K562 (cell line): ENCODE results near the gene ATXN2L. TPM values are rescaled to one million over a fixed set of nuclear protein-coding genes. Genes with fewer than 3 reads are reported as not detected.
A peak's percentile ranks its signal among the peaks of the same experiment; 100 is the strongest.

ENCODE experiments used
- CHCHD3 ChIP-seq: fragments of 250-450 bp; sonication (Bioruptor Pico); IDR thresholded peaks from 2 replicates; pipeline ENCODE4 v2.1.2; 2022; ENCODE audit warnings: mild to moderate bottlenecking
- CREM ChIP-seq: IDR thresholded peaks from 2 replicates; pipeline ENCODE4 v1.6.1; 2014; ENCODE audit warnings: antibody characterized with exemption, low read depth
- E2F3 ChIP-seq: fragments of 250-450 bp; sonication (Bioruptor Pico); IDR thresholded peaks from 2 replicates; pipeline ENCODE4 v1.4.0; 2020; ENCODE audit warnings: mild to moderate bottlenecking
- ELF1 ChIP-seq: fragments of 200-800 bp; sonication (Bioruptor generic); IDR thresholded peaks from 2 replicates; pipeline ENCODE4 v1.6.1; 2016; ENCODE audit warnings: missing genetic modification characterization, missing compliant biosample characterization
- ESRRA ChIP-seq: fragments of 450-650 bp; IDR thresholded peaks from 2 replicates; pipeline ENCODE4 v1.6.1; 2014; ENCODE audit warnings: low read depth, mild to moderate bottlenecking, moderate library complexity, borderline replicate concordance
- LCOR ChIP-seq: sonication (generic); formaldehyde crosslinking; IDR thresholded peaks from 2 replicates; pipeline ENCODE4 v1.8.0; 2022; ENCODE audit warnings: mild to moderate bottlenecking, missing genetic modification reagents
- MCM3 ChIP-seq: fragments of 450-650 bp; IDR thresholded peaks from 2 replicates; pipeline ENCODE4 v1.6.1; 2016
- NFATC3 ChIP-seq: fragments of 450-650 bp; IDR thresholded peaks from 2 replicates; pipeline ENCODE4 v1.6.1; 2017; ENCODE audit warnings: mild to moderate bottlenecking
- NR3C1 ChIP-seq: sonication (generic); formaldehyde crosslinking; IDR thresholded peaks from 2 replicates; pipeline ENCODE4 v1.8.1; 2022; ENCODE audit warnings: missing genetic modification reagents
- PHB ChIP-seq: fragments of 250-450 bp; sonication (Bioruptor Pico); IDR thresholded peaks from 2 replicates; pipeline ENCODE4 v1.5.0; 2021
- PML ChIP-seq: IDR thresholded peaks from 2 replicates; pipeline ENCODE4 v1.6.1; 2012; ENCODE audit warnings: low read length, inconsistent platforms
- PTTG1 ChIP-seq: fragments of 450-650 bp; IDR thresholded peaks from 2 replicates; pipeline ENCODE4 v1.6.1; 2016; ENCODE audit warnings: low read depth, mild to moderate bottlenecking, missing genetic modification characterization, missing compliant biosample characterization
- RFX7 ChIP-seq: fragments of 250-450 bp; sonication (Bioruptor Pico); IDR thresholded peaks from 2 replicates; pipeline ENCODE4 v1.5.1; 2021; ENCODE audit warnings: mild to moderate bottlenecking
- SLC30A9 ChIP-seq: fragments of 250-450 bp; sonication (Bioruptor Pico); IDR thresholded peaks from 2 replicates; pipeline ENCODE4 v1.8.0; 2022; ENCODE audit warnings: mild to moderate bottlenecking, moderate library complexity
- SRSF1 ChIP-seq: fragments of 200-400 bp; formaldehyde crosslinking; IDR thresholded peaks from 2 replicates; pipeline ENCODE4 v1.6.1; 2017; ENCODE audit warnings: mild to moderate bottlenecking, low read depth, low read length, moderate library complexity
- SRSF3 ChIP-seq: fragments of 200-400 bp; formaldehyde crosslinking; IDR thresholded peaks from 2 replicates; pipeline ENCODE4 v1.6.1; 2016; ENCODE audit warnings: mild to moderate bottlenecking, low read length, moderate library complexity; ENCODE audit not compliant: insufficient read depth
- TAF9B ChIP-seq: fragments of 450-650 bp; IDR thresholded peaks from 2 replicates; pipeline ENCODE4 v1.6.1; 2018; ENCODE audit warnings: mild to moderate bottlenecking; ENCODE audit not compliant: partially characterized antibody
- TGIF2 ChIP-seq: sonication (generic); formaldehyde crosslinking; IDR thresholded peaks from 2 replicates; pipeline ENCODE4 v1.8.1; 2022; ENCODE audit warnings: mild to moderate bottlenecking, missing genetic modification reagents, moderate library complexity
- TSHZ1 ChIP-seq: fragments of 250-450 bp; sonication (Bioruptor Pico); IDR thresholded peaks from 2 replicates; pipeline ENCODE4 v1.4.0; 2020; ENCODE audit warnings: mild to moderate bottlenecking, moderate library complexity
- ZFP1 ChIP-seq: fragments of 450-650 bp; formaldehyde crosslinking; IDR thresholded peaks from 2 replicates; pipeline ENCODE4 v1.4.0; 2020; ENCODE audit warnings: mild to moderate bottlenecking, mixed read lengths
- polyA plus RNA-seq, 8 experiments: library from polyadenylated mRNA; depleted of rRNA in 4 of 8; stranded (reverse) in 5 of 8; unstranded in 3 of 8; fragments of >200 nt; fragmentation: Nextera tagmentation in 2 of 8; fragmentation: Illumina TruSeq in 1 of 8; extraction: Ambion mirVana in 2 of 8; extraction: Trizol in 1 of 8; gene quantifications; 2 replicates each; pipeline versions ENCODE4 v1.2.1 to v1.2.3, GENCODE V29; 2011 to 2014; ENCODE audit warnings: inconsistent platforms in 1 of 8, missing spikeins in 1 of 8
- total RNA-seq, 7 experiments: library from RNA; depleted of rRNA in 6 of 7; stranded (reverse); fragments of >200 nt in 6 of 7; fragmentation: Illumina TruSeq in 2 of 7; extraction: Trizol in 2 of 7; gene quantifications; 2 replicates each; pipeline versions ENCODE4 v1.2.1 to v1.2.3, GENCODE V29; 2011 to 2021; ENCODE audit warnings: low replicate concordance in 1 of 7
- TF ChIP-seq, protein P1 (sequence below): sonication (generic); formaldehyde crosslinking; IDR thresholded peaks from 2 replicates; pipeline ENCODE4 v1.8.1; 2023; ENCODE audit warnings: mild to moderate bottlenecking, missing genetic modification reagents
- TF ChIP-seq, protein P2 (sequence below): fragments of 450-650 bp; conservative IDR thresholded peaks from 2 replicates; pipeline ENCODE4 v1.6.1; 2016; ENCODE audit warnings: missing genetic modification characterization, low read depth, mild to moderate bottlenecking, missing compliant biosample characterization, moderate library complexity
- TF ChIP-seq, protein P3 (sequence below): fragments of 250-450 bp; sonication (Bioruptor Pico); IDR thresholded peaks from 2 replicates; pipeline ENCODE4 v1.9.0; 2021; ENCODE audit warnings: mild to moderate bottlenecking, inconsistent platforms

ATXN2L gene
- total and polyA plus RNA-seq, 9 of the 15 experiments (the other 6 are each of a cell fraction or from before 2014, with no cell fraction given), result 3.8 to 280 (median 37.2) TPM

- TF ChIP-seq ELF1 (tag) (peak; percentile 21; the same call in 1 of the 2 replicates), ZFP1 (CRISPR knock-in tag) (no peak), PML (no peak), RFX7 (no peak), PHB (no peak), SLC30A9 (CRISPR knock-in tag) (no peak), NR3C1 (CRISPR knock-in tag) (no peak; the same call in 1 of the 2 replicates), NFATC3 (no peak), CHCHD3 (CRISPR knock-in tag) (no peak), MCM3 (no peak), TSHZ1 (CRISPR knock-in tag) (no peak), SRSF3 (no peak), CREM (no peak), LCOR (no peak), ESRRA (no peak), TGIF2 (CRISPR knock-in tag) (peak; percentile 84), E2F3 (CRISPR knock-in tag) (peak; percentile 53; the same call in 1 of the 2 replicates), SRSF1 (no peak), PTTG1 (tag) (no peak), TAF9B (peak; percentile 55)
- TF ChIP-seq, protein P1, sequence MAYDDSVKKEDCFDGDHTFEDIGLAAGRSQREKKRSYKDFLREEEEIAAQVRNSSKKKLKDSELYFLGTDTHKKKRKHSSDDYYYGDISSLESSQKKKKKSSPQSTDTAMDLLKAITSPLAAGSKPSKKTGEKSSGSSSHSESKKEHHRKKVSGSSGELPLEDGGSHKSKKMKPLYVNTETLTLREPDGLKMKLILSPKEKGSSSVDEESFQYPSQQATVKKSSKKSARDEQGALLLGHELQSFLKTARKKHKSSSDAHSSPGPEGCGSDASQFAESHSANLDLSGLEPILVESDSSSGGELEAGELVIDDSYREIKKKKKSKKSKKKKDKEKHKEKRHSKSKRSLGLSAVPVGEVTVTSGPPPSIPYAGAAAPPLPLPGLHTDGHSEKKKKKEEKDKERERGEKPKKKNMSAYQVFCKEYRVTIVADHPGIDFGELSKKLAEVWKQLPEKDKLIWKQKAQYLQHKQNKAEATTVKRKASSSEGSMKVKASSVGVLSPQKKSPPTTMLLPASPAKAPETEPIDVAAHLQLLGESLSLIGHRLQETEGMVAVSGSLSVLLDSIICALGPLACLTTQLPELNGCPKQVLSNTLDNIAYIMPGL, result peak; percentile 81
- TF ChIP-seq, protein P2, sequence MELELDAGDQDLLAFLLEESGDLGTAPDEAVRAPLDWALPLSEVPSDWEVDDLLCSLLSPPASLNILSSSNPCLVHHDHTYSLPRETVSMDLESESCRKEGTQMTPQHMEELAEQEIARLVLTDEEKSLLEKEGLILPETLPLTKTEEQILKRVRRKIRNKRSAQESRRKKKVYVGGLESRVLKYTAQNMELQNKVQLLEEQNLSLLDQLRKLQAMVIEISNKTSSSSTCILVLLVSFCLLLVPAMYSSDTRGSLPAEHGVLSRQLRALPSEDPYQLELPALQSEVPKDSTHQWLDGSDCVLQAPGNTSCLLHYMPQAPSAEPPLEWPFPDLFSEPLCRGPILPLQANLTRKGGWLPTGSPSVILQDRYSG, result no peak
- TF ChIP-seq, protein P3, sequence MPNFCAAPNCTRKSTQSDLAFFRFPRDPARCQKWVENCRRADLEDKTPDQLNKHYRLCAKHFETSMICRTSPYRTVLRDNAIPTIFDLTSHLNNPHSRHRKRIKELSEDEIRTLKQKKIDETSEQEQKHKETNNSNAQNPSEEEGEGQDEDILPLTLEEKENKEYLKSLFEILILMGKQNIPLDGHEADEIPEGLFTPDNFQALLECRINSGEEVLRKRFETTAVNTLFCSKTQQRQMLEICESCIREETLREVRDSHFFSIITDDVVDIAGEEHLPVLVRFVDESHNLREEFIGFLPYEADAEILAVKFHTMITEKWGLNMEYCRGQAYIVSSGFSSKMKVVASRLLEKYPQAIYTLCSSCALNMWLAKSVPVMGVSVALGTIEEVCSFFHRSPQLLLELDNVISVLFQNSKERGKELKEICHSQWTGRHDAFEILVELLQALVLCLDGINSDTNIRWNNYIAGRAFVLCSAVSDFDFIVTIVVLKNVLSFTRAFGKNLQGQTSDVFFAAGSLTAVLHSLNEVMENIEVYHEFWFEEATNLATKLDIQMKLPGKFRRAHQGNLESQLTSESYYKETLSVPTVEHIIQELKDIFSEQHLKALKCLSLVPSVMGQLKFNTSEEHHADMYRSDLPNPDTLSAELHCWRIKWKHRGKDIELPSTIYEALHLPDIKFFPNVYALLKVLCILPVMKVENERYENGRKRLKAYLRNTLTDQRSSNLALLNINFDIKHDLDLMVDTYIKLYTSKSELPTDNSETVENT (CRISPR knock-in tag), result peak; percentile 3; the same call in 1 of the 2 replicates
Observed at GRCh38 chr16:28823291-28823872, 583 bp downstream of the ATXN2L start (continued).
